ENCODE data around the gene KIRREL2. TPM values are rescaled to one million over a fixed set of nuclear protein-coding genes. Genes with fewer than 3 reads are reported as not detected.
"Not testable (repeated sequence)": the region's sequence is repeated elsewhere in the genome, so short reads cannot be mapped to it uniquely, and the experiment has no call there.

KIRREL2 gene
- total and polyA plus RNA-seq, 3 donors from 2014 or later, result 0.56 to 0.87 (median 0.84) TPM

DNA sequence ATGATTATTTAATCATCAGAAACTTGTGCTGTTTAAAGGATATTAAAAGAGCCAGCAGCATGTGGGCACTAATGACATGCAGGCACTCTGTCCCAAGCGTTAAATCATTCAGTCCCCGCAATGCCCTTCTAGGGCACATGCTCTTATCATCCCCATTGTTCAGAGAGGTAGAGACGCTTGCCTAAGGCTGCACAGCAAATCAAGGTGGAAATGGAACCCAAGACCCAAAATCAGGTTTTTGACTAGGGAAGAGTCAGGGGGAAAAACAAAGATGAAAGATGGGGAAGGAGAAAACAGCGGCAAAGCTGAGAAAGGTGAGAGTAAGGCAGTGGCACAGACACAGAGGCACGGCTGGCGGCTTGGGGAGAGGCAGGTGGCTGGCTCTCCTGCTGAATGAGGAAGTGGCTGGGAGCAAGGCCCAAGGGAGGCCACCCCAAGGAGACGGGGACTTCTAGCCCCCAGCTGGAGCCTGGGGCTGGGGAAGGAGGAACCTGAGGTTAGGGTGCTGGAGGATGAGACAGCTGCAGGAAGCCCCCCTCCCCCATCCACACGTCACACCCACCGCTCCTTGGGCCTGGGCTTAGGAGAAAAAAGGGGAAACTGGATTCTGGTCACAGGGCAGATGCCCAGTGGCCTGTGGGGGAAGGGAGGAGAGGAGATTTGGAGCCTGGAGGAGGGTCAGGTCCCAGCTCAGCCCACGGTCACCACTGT, 52.4 kb downstream of the KIRREL2 start:
- H3K27me3 ChIP-seq, result no peaks in the 10 kb centered on the region
- peak; percentile 60 for DNase-seq

DNA sequence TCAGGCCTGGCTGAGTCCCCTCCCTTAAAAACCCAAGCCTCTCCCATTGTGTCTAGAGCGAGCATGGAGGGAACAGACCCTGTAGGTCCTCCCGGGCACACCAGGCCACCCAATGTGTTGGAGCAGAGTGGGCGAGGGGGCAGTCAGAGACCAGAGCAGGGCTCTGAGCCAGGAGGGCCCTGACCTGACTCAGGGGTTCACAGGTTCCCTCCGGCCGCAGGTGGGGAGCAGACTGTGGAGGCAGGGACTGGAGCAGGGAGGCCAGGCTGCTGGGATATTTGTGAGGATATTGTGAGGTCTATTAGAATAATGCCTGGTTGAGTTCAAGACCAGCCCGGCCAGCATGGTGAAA, 52.9 kb downstream of the KIRREL2 start:
- DNase-seq, result no peak
- H3K27me3 ChIP-seq, result no peaks in the 10 kb centered on the region
- H3K4me1 ChIP-seq, result no peaks in the 10 kb centered on the region
- H3K4me3 ChIP-seq, result no peak overlapping the region
- H3K9me3 ChIP-seq, result no peaks in the 10 kb centered on the region
- intact Hi-C loops (cut with DNase I; ENCODE audit: low total_unique reads), result no loop called here
- no peak for TF ChIP-seq POLR2A (IDR thresholded peaks at IDR 0.05)
- TF ChIP-seq, protein P1, sequence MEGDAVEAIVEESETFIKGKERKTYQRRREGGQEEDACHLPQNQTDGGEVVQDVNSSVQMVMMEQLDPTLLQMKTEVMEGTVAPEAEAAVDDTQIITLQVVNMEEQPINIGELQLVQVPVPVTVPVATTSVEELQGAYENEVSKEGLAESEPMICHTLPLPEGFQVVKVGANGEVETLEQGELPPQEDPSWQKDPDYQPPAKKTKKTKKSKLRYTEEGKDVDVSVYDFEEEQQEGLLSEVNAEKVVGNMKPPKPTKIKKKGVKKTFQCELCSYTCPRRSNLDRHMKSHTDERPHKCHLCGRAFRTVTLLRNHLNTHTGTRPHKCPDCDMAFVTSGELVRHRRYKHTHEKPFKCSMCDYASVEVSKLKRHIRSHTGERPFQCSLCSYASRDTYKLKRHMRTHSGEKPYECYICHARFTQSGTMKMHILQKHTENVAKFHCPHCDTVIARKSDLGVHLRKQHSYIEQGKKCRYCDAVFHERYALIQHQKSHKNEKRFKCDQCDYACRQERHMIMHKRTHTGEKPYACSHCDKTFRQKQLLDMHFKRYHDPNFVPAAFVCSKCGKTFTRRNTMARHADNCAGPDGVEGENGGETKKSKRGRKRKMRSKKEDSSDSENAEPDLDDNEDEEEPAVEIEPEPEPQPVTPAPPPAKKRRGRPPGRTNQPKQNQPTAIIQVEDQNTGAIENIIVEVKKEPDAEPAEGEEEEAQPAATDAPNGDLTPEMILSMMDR (IDR thresholded peaks at IDR 0.05), result no peak
- no peak overlapping the region for H3K27ac ChIP-seq
- 70 to 82% methylated on average over 5 to 6 of the region's 6 CpGs for WGBS, 2 donors
- H3K36me3 ChIP-seq (ENCODE audit: low read depth, missing control alignments), result no peaks in the 10 kb centered on the region

More for the DNA sequence above, 52.4 kb downstream of the KIRREL2 start:
- intact Hi-C loops (cut with DNase I; ENCODE audit: low total_unique reads), result no loop called here
- Histone ChIP-seq H3K4me1 (no peaks in the 10 kb centered on the region), H3K36me3 (ENCODE audit: low read depth, missing control alignments) (no peaks in the 10 kb centered on the region), H3K9me3 (no peaks in the 10 kb centered on the region), H3K27ac (peak overlapping the region in 1 of 2 donors; percentile 41), H3K4me3 (no peak overlapping the region)
- 78 to 85% methylated on average over 9 to 10 of the region's 10 CpGs for WGBS, 2 donors
- TF ChIP-seq, protein P1 (IDR thresholded peaks at IDR 0.05), result no peak
- TF ChIP-seq POLR2A (IDR thresholded peaks at IDR 0.05), result no peak

DNA sequence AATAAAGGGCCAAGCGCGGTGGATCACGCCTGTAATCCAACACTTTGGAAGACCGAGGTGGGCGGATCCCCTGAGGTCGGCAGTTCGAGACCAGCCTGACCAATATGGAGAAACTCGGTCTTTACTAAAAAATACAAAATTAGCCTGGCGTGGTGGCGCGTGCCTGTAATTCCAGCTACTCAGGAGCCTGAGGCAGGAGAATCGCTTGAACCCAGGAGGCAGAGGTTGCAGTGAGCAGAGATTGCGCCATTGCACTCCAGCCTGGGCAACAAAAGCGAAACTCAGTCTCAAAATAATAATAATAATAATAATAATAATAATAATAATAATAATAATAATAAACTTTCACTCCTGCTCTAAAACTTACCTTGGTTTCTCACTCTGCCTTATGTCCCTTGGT, 53.6 kb downstream of the KIRREL2 start:
- 86 to 91% methylated on average over 14 of the region's 14 CpGs for WGBS, 2 donors
- H3K27me3 ChIP-seq; intact Hi-C loops (cut with DNase I; ENCODE audit: low total_unique reads); H3K4me3 ChIP-seq; DNase-seq; H3K4me1 ChIP-seq; H3K36me3 ChIP-seq (ENCODE audit: low read depth, missing control alignments); H3K9me3 ChIP-seq; H3K27ac ChIP-seq: not testable (repeated sequence)

DNA sequence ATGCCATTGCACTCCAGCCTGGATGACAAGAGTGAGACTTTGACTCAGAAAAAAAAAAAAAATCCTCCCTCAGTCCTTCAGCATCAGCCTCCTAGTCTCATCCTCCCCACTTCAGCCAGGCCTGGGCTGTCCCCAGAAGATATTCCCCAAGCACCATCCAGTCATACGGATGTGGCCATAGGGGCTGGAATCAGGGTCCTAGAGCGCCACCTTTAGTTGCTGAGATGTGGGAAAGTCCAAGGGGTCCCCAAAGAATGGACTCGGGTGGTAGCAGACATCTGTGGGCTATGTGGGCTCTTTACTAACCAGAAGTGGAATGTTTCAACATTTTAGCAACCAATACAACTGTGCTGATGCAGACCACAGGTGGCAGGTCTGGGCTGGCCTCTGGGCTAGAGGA, 54.5 kb downstream of the KIRREL2 start:
- TF ChIP-seq, protein P1 (IDR thresholded peaks at IDR 0.05), result no peak
- TF ChIP-seq POLR2A (IDR thresholded peaks at IDR 0.05), result no peak
- no peaks in the 10 kb centered on the region for H3K27me3 ChIP-seq
- no peaks in the 10 kb centered on the region for H3K9me3 ChIP-seq
- H3K36me3 ChIP-seq (ENCODE audit: low read depth, missing control alignments), result no peaks in the 10 kb centered on the region
- no peak overlapping the region for H3K4me3 ChIP-seq
- H3K4me1 ChIP-seq, result no peaks in the 10 kb centered on the region
- intact Hi-C loops (cut with DNase I; ENCODE audit: low total_unique reads), result no loop called here
- 41 to 75% methylated on average over 2 to 3 of the region's 3 CpGs for WGBS, 2 donors
- DNase-seq, result no peak
- no peak overlapping the region for H3K27ac ChIP-seq

DNA sequence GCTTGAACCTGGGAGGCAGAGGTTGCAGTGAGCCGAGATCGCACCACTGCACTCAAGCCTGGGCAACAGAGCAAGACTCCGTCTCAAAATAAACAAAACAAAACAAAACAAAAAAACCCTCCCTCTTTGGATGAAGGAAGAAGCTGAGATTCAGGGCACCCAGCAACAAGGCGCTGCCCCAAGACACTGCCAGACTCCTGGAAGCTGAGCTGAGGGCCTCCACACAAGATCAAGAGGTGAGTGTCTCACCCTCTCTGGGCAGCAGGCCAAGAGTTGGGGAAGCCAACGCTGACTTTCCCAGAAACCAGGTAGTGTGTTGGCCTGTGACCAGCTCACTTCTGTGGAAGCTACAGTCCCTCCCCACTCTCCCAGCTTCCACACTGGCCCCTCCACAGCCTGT, 55.1 kb downstream of the KIRREL2 start:
- Histone ChIP-seq H3K4me1 (no peaks in the 10 kb centered on the region), H3K9me3 (no peaks in the 10 kb centered on the region), H3K4me3 (no peak overlapping the region), H3K36me3 (ENCODE audit: low read depth, missing control alignments) (no peaks in the 10 kb centered on the region), H3K27ac (no peak overlapping the region), H3K27me3 (no peaks in the 10 kb centered on the region)
- TF ChIP-seq, protein P1 (IDR thresholded peaks at IDR 0.05), result no peak
- no peak for TF ChIP-seq POLR2A (IDR thresholded peaks at IDR 0.05)
- DNase-seq, result no peak
- 64 to 79% methylated on average over 4 to 5 of the region's 5 CpGs for WGBS, 2 donors
- intact Hi-C loops (cut with DNase I; ENCODE audit: low total_unique reads), result no loop called here

Data from testis (tissue), 3 donors.